Measurements from ENCODE around the gene VASP. TPM values are rescaled to one million over a fixed set of nuclear protein-coding genes. Genes with fewer than 3 reads are reported as not detected.
"Not testable (repeated sequence)": the region's sequence is repeated elsewhere in the genome, so short reads cannot be mapped to it uniquely, and the experiment has no call there.

The VASP gene
- total RNA-seq, 1 donor from 2014 or later: 32.6 TPM

GRCh38 chr19:45508417-45508860 is 1.2 kb downstream of the VASP start:
- peak; percentile 53 for DNase-seq (ENCODE audit: low spot score)
- Histone ChIP-seq H3F3A (ENCODE audit: low read depth) (peaks cover 41% of the 10 kb centered on the region), H3K4me1 (no peaks in the 10 kb centered on the region), H3K36me3 (no peaks in the 10 kb centered on the region), H3K4me3 (peak overlapping the region; percentile 99), H3K9ac (peak overlapping the region; percentile 50), H3K27me3 (no peaks in the 10 kb centered on the region), H4K20me1 (ENCODE audit: low read depth) (peaks cover 48% of the 10 kb centered on the region), H3K27ac (peak overlapping the region; percentile 6), H3K79me2 (ENCODE audit: low read depth) (peaks cover 63% of the 10 kb centered on the region), H3K9me3 (ENCODE audit: low read depth) (no peaks in the 10 kb centered on the region), H3K4me2 (peak overlapping the region; percentile 99), H2AFZ (replicated peaks) (no peak overlapping the region)
- peaks cover 4% of the 10 kb centered on the region for H3K27me3 Mint-ChIP-seq (ENCODE audit: insufficient read depth, low read depth)
- H3K27ac Mint-ChIP-seq: no peak overlapping the region
- peaks cover 11% of the 10 kb centered on the region for H3K4me1 Mint-ChIP-seq
- TF ChIP-seq EZH2 (IDR thresholded peaks at IDR 0.05) (no peak), EZH2phosphoT487 (IDR thresholded peaks at IDR 0.05) (no peak), CTCF (IDR thresholded peaks at IDR 0.05) (no peak)
- no peaks in the 10 kb centered on the region for H3K9me3 Mint-ChIP-seq
- H3K4me3 Mint-ChIP-seq: peak overlapping the region; percentile 94
- H3K36me3 Mint-ChIP-seq: no peaks in the 10 kb centered on the region

GRCh38 chr19:45508861-45509691 is 1.8 kb downstream of the VASP start:
- peak; percentile 77 for DNase-seq (ENCODE audit: low spot score)

GRCh38 chr19:45509692-45510015 is 2.4 kb downstream of the VASP start:
- H3K4me1 Mint-ChIP-seq: peaks cover 12% of the 10 kb centered on the region
- no peak overlapping the region for H3K9ac ChIP-seq
- H2AFZ ChIP-seq (replicated peaks): no peak overlapping the region
- H3K27me3 Mint-ChIP-seq (ENCODE audit: insufficient read depth, low read depth): peaks cover 4% of the 10 kb centered on the region
- H3K4me3 Mint-ChIP-seq: peak overlapping the region; percentile 94
- peak overlapping the region; percentile 99 for H3K4me2 ChIP-seq
- no peaks in the 10 kb centered on the region for H3K9me3 Mint-ChIP-seq
- H3K27me3 ChIP-seq: no peaks in the 10 kb centered on the region
- peaks cover 60% of the 10 kb centered on the region for H4K20me1 ChIP-seq (ENCODE audit: low read depth)
- H3K79me2 ChIP-seq (ENCODE audit: low read depth): peaks cover 75% of the 10 kb centered on the region
- TF ChIP-seq EZH2 (IDR thresholded peaks at IDR 0.05): no peak
- TF ChIP-seq EZH2phosphoT487 (IDR thresholded peaks at IDR 0.05): no peak
- TF ChIP-seq CTCF (IDR thresholded peaks at IDR 0.05): no peak
- H3K36me3 Mint-ChIP-seq: no peaks in the 10 kb centered on the region
- no peak overlapping the region for H3K27ac ChIP-seq
- no peaks in the 10 kb centered on the region for H3K9me3 ChIP-seq (ENCODE audit: low read depth)
- H3K4me1 ChIP-seq: no peaks in the 10 kb centered on the region
- H3K36me3 ChIP-seq: no peaks in the 10 kb centered on the region
- peak overlapping the region; percentile 99 for H3K4me3 ChIP-seq
- peak overlapping the region; percentile 69 for H3K27ac Mint-ChIP-seq
- peaks cover 41% of the 10 kb centered on the region for H3F3A ChIP-seq (ENCODE audit: low read depth)
- no peak for DNase-seq (ENCODE audit: low spot score)

More at GRCh38 chr19:45508861-45509691, 1.8 kb downstream of the VASP start:
- Histone ChIP-seq H3K27me3 (no peaks in the 10 kb centered on the region), H3K4me1 (no peaks in the 10 kb centered on the region), H2AFZ (replicated peaks) (no peak overlapping the region), H4K20me1 (ENCODE audit: low read depth) (peaks cover 55% of the 10 kb centered on the region), H3K4me2 (peak overlapping the region; percentile 99), H3K9ac (peak overlapping the region; percentile 50), H3K36me3 (no peaks in the 10 kb centered on the region), H3K79me2 (ENCODE audit: low read depth) (peaks cover 69% of the 10 kb centered on the region), H3F3A (ENCODE audit: low read depth) (peaks cover 41% of the 10 kb centered on the region), H3K27ac (peak overlapping the region; percentile 6), H3K9me3 (ENCODE audit: low read depth) (no peaks in the 10 kb centered on the region), H3K4me3 (peak overlapping the region; percentile 99)
- no peaks in the 10 kb centered on the region for H3K36me3 Mint-ChIP-seq
- TF ChIP-seq EZH2 (IDR thresholded peaks at IDR 0.05) (no peak), CTCF (IDR thresholded peaks at IDR 0.05) (no peak), EZH2phosphoT487 (IDR thresholded peaks at IDR 0.05) (no peak)
- peaks cover 4% of the 10 kb centered on the region for H3K27me3 Mint-ChIP-seq (ENCODE audit: insufficient read depth, low read depth)
- H3K4me1 Mint-ChIP-seq: peaks cover 12% of the 10 kb centered on the region
- H3K9me3 Mint-ChIP-seq: no peaks in the 10 kb centered on the region
- peak overlapping the region; percentile 94 for H3K4me3 Mint-ChIP-seq
- peak overlapping the region; percentile 89 for H3K27ac Mint-ChIP-seq

- peaks cover 37% of the 10 kb centered on the region for H3F3A ChIP-seq (ENCODE audit: low read depth)
- H3K4me2 ChIP-seq; H3K27me3 Mint-ChIP-seq (ENCODE audit: insufficient read depth, low read depth); H3K27ac ChIP-seq; H3K27me3 ChIP-seq; H3K4me3 ChIP-seq; H3K36me3 Mint-ChIP-seq; H3K9me3 Mint-ChIP-seq; H3K4me1 ChIP-seq; DNase-seq (ENCODE audit: low spot score); H3K27ac Mint-ChIP-seq; H3K9ac ChIP-seq; H3K36me3 ChIP-seq; H3K9me3 ChIP-seq (ENCODE audit: low read depth); H2AFZ ChIP-seq (replicated peaks): not testable (repeated sequence)
- peaks cover 12% of the 10 kb centered on the region for H3K4me1 Mint-ChIP-seq
- peaks cover 67% of the 10 kb centered on the region for H4K20me1 ChIP-seq (ENCODE audit: low read depth)
- H3K79me2 ChIP-seq (ENCODE audit: low read depth): peaks cover 82% of the 10 kb centered on the region
- H3K4me3 Mint-ChIP-seq: peak overlapping the region; percentile 94
These were observed 3.1 kb downstream of the VASP start for GRCh38 chr19:45510352-45510751.

Data from neural progenitor cell (in vitro differentiated cells).